Measurements from ENCODE around the gene DYNLT2B. TPM values are rescaled to one million over a fixed set of nuclear protein-coding genes. Genes with fewer than 3 reads are reported as not detected.
A peak's percentile ranks its signal among the peaks of the same experiment; 100 is the strongest.
"Not testable (repeated sequence)": the region's sequence is repeated elsewhere in the genome, so short reads cannot be mapped to it uniquely, and the experiment has no call there.

DYNLT2B gene
- total RNA-seq, 1 experiment from 2014 or later = 32.6 TPM

DNA sequence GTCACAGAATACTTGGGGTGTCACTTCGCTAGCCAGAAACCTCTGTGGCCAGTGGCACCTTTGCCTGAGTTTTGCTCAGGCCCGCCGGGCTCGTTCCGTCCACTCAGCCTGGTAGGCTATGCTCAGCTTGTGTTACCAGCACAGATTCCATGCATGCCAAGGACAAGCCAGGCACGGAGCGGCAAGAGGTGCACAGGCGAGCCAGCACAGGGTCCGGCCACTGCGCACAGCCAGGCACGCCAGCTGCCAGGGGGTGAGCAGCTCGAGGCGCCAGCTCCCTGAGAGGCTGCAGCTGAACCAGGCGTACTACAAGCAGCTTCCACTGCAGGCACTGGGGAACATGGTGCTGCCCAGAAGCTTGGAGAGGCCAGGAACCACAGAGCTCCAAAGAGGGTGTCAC lies 45.2 kb downstream of the DYNLT2B start:
- no peak for DNase-seq (ENCODE audit: low spot score)

DNA sequence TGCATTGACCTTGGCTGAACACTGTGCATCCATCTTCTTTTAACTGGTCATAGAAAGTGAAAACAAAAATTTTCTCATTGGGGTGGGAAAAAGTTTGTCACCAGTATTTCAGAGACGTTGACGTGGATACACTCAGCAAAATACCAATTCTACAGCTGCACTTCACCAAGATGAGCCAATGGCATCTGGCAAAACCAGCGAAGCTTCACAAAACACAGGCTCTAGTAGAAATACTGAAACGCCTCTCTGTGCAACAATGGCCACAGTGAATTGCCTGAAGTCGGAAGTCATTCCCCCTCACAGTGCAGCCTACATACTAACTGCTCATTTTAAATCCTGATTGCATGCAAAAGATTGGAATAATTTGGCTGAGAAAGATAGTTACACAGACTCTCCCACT lies 47.5 kb downstream of the DYNLT2B start:
- DNase-seq (ENCODE audit: low spot score) = no peak

DNA sequence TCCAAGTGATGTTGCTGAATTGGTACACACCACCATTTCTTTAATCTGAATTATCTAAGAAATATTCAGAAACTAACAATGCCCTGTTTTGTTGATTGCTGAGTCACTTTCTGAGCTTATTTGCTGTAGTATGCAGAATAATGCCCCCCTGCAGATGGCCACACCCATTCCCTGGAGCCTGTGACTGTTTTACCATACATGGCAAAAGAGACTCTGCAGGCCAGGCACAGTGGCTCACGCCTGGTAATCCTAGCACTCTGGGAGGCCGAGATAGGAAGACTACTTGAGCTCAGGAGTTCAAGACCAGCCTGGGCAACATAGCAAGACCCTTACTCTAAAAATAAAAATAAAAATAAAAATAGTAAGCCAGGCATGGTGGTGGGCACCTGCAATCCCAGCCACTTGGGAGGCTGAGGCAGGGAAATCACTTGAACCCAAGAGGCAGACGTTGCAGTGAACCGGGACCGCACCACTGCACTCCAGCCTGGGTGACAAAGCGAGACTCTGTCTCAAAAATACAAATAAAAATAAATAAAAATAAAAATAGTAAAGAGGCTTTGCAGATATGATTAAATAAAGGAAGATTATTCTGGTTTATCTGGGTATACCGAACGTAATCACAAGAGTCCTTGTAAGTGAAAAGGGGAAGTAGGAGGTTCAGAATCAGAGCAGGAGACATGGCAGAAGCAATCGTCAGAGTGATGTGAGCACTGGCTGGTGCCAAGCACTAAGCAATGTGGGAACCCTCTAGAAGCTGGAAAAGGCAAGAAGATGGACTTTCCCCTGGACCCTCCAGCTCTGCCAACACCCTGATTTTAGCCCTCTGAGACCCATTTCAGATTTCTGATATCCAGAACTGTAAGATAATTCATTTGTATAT lies 49.5 kb downstream of the DYNLT2B start:
- peak; percentile 86 for DNase-seq (ENCODE audit: low spot score)

DNA sequence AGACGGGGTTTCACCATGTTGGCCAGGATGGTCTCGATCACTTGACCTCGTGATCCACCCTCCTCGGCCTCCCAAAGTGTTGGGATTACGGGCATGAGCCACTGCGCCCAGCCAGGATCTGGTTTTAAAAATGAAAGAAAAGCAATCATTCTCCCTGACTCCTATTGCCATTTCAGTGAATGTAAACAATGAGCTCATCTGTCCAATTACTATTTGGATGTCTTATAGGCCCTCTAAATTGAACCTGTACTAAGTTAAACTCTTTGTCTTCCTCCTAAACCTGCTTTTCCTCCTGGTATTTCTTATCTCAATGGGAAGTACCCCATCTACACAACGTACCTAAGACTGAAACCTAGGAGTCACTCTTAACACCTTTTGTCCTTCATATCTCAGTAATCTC lies 54.2 kb downstream of the DYNLT2B start:
- DNase-seq (ENCODE audit: low spot score) = no peak

DNA sequence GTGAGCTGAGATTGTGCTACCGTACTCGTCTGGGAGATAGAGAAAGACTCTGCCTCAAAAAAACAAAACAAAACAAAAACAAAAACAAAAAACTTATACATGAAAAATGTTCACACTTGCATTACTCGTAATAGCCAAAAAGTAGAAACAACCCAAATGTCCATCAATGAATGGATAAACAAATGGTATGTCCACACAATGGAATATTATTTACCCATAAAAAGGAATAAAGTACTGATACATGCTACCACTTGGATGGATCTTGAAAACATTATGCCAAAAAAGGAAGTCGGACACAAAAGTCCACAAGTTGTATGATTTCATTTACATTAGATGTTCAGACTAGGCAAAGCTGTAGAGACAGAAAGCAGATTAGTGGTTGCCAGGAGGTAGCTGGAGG lies 57.3 kb downstream of the DYNLT2B start:
- DNase-seq (ENCODE audit: low spot score) = no peak

DNA sequence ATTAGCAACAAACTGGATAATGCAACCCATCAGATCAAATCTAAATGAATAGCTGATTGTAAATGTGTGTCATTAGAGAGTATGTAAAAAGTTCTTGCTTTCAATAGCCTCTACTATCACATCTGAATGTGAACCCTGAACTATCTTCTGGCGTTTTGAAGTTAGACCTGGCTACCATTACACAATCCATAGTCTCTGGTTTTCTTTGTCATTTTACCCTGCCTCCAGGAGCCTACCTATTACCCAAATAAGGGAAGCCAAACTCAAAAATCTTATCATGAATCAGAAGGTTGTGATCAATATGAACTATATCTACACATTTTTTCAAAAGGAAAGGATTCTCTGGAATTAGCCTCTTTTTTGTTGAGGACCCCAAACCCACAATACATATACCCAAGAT lies 62.3 kb downstream of the DYNLT2B start:
- no peak for DNase-seq (ENCODE audit: low spot score)

DNA sequence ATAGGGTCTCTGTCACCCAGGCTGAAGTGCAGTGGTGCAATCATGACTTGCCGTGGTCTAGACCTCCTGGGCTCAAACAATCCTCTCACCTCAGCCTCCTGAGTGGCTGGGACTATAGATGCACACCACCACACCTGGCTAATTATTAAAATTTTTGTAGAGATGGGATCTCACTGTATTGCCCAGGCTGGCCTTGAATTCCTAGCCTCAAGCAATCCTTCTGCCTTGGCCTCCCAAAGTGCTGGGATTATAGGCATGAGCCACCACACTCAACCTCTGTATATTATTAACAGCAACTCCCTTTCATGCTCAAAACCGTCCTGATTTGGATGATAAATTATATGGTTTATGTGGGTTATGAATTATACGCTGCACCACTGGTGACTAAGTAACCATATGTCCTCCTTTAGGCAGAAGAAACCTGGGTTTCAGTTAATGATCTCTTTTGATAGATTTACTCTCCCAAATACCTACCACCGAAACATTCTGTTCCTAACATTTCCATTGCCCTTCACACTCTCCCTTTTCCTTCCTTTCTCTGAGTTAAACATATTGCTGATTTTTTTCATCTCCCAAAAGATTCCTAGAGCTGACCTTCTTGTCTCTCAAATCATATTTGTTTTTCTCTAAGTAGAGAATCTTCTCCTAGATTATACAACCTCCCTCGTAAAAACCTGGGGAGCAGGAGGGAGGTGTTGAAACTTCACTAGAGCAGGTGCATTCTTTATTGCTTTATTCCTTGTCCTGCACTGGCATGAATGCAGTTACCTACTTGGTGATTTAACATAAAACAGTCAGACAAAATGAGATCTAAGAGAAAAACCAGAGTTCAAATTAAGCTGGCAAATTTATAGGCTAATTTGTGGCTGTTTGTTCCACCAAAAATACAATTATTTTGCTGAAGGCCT lies 63.4 kb downstream of the DYNLT2B start:
- DNase-seq (ENCODE audit: low spot score) = no peak

DNA sequence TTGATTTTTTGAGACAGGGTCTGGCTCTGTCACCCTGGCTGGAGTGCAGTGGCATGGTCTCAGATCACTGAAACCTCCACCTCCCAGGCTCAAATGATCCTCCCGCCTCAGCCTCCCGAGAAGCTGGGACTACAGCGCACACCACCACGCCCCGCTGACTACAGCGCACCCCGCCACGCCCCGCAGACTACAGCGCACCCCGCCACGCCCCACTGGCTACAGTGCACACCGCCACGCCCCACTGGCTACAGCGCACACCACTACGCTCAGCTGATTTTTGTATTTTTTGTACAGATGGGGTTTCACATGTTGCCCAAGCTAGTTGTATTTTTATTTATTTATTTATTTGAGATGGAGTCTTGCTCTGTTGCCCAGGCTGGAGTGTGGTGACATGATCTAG lies 66.1 kb downstream of the DYNLT2B start:
- DNase-seq (ENCODE audit: low spot score) = no peak

DNA sequence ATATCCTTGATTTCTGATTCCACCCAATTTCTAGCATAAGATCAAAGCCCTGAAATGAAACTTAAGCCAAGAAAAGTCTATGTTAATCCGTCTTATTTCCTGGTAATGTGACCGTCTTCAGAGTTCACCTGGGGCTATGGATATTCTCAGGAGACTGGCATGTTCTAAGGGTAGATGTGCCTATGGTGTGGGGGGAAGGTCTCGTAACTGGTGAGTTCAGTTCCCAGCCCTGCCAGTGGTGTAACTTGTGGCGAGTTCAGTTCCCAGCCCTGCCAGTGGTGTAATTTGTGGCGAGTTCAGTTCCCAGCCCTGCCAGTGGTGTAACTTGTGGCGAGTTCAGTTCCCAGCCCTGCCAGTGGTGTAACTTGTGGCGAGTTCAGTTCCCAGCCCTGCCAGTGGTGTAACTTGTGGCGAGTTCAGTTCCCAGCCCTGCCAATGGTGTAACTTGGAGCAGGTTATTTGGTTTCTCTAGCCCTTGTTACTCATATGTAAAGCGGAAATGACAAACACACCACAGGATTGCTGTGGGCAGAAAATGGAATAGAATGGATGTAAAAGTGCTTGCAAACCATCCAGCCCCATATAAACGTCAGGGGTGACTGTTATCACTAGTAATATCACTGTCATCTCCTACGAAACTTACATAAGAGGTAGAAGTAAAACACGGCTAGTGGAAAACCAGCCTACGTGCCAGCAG lies 71.3 kb downstream of the DYNLT2B start:
- DNase-seq (ENCODE audit: low spot score) = peak; percentile 75

DNA sequence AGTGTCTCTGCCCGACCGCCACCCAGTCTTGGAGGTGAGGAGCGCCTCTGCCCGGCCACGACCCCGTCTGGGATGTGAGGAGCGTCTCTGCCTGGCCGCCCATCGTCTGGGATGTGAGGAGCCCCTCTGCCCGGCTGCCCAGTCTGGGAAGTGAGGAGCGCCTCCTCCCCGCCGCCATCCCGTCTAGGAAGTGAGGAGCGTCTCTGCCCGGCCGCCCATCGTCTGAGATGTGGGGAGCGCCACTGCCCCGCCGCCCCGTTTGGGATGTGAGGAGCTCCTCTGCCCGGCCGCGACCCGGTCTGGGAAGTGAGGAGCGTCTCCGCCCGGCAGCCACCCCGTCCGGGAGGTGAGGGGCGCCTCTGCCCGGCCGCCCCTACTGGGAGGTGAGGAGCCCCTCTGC lies 73.9 kb downstream of the DYNLT2B start:
- not testable (repeated sequence) for DNase-seq (ENCODE audit: low spot score)

DNA sequence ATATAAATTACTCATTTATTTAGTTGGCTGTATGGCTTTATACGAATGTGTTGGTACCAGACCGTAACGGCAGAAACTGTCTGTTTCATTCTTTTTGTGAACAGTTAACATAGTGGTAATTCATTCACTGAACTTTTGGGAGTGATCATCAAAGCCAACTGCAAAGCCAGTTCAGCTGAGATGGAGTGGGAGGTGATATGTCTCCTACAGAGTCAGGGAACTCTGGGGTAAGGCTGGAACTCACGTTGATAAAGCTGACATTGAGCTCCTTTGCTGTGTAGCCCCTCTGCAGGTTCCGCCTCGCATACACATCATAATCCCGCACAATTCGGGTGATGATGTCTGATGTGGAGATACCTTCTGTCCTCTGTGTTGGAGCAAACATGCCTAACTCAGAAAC lies 76.3 kb downstream of the DYNLT2B start:
- no peak for DNase-seq (ENCODE audit: low spot score)

Other genes with a start within 250 kb of the DYNLT2B start
- 120 and 160 TPM in 2 replicates for gene TFRC, start 236.2 kb downstream of the DYNLT2B start, total RNA-seq (2014; rRNA removed; shearing (Covaris generic))
- gene ZDHHC19, start 106.8 kb downstream of the DYNLT2B start, total RNA-seq (2014; rRNA removed; shearing (Covaris generic)) = not detected in 2 replicates
- not detected in 2 replicates for gene SLC51A, start 101.7 kb downstream of the DYNLT2B start, total RNA-seq (2014; rRNA removed; shearing (Covaris generic))
- 111 and 153 TPM in 2 replicates for gene PCYT1A, start 30.5 kb downstream of the DYNLT2B start, total RNA-seq (2014; rRNA removed; shearing (Covaris generic))
- 41.0 and 79.8 TPM in 2 replicates for gene TM4SF19, start 20.1 kb upstream of the DYNLT2B start, total RNA-seq (2014; rRNA removed; shearing (Covaris generic))
- 21.6 and 32.3 TPM in 2 replicates for gene UBXN7, start 114.2 kb upstream of the DYNLT2B start, total RNA-seq (2014; rRNA removed; shearing (Covaris generic))
- 25.3 and 25.9 TPM in 2 replicates for gene RNF168, start 185.5 kb upstream of the DYNLT2B start, total RNA-seq (2014; rRNA removed; shearing (Covaris generic))
- gene SMCO1, start 197.1 kb upstream of the DYNLT2B start, total RNA-seq (2014; rRNA removed; shearing (Covaris generic)) = not detected in 2 replicates

All from A172 (cell line).